ENCODE measurements around the gene AJAP1.

Gene AJAP1

DNA sequence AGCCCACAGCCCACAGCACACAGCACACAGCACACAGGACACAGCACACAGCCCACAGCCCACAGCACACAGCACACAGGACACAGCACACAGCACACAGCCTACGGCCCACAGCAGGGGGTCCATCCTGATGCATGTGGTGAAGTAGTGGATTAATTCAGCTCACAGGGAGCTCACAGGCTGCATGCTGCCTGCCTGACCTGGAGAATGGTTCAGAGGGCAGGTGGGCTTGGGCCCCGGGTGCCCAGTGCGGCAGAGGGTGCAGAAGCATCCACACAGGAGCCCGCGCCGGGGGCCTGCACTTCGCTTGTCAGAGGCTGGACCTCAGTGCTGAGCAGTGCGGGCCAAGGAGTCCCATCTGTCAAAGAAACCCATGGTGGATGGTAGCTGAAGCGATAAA, 21.1 kb upstream of the AJAP1 start:
- DNase-seq, result no peak

DNA sequence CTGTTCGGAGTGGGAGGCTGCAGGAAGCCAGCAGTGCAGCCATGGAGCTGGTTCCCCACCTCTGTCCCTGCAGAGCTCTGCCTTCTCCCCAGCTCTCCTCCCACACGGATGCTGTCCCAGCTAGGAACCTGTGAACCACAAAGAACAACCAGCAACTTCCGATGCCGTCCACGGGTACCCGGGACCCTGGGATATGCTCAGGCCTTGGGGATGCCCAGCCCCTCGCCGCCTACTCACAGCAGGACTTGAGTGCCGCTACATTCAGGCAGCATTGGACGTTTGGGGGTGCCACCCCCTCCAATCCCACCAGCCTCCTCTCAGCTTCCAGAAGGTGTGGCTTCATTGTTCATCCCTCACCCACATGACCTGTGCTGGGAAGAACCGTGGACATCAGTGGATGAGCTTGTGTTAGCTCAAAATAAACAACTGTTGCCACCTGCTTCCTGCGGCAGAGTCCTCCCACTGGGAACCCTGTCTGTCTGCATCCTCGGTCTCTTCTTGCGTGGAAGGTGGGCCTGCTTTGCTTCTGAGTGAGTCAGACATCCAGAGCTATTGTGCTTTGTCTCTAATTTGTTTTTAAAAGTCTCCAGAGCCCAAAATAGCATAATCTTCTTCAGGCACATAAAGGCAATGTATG, 20.1 kb upstream of the AJAP1 start:
- DNase-seq, result no peak

DNA sequence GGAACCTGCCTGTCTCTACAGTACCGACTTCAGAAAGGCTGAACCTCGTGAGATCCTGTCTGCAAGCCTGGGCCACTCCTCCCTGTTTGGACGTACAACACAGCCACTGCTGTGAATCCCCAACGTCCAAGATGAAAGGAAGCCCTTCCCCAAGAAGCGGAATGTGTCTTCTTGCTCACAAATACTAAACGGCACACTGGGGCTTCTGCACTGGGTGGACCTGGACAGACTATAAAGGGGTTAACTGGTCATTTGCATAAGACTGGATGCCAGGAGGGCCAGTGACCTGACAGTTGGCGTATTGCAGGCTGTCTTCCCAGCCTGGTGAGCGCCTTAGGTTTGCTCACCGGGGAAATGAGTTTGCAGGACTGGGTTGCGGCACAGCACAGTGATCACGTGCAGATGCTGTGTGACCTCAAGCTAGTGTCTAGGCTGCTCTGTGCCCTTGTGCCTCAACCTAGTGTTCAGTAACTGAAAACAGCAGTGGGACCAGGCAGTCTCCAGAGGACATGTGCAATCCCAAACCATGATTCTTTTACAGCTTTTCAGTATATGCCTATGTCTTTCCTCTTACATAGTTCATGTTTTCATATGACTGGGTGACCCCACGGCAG, 19.5 kb upstream of the AJAP1 start:
- DNase-seq, result no peak

DNA sequence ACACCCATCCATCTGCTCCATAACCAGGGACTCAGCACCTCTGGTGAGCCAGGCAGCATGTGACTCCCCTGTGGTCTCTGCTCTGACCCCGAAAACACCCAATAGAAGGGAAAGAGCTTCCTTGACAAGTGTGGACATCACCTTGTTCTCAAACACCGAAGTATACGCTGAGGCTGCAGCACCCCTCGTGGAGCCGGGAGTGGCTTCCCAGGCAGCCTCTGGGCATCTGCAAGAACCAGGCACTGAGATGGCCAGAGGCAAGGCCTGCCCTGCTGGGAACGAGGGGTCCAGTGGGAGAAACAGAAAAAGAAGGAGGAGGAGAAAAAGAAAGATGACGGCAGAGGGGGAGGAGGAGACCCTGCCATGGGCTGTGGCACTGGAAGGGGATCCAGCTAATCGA, 18.2 kb upstream of the AJAP1 start:
- DNase-seq, result no peak

DNA sequence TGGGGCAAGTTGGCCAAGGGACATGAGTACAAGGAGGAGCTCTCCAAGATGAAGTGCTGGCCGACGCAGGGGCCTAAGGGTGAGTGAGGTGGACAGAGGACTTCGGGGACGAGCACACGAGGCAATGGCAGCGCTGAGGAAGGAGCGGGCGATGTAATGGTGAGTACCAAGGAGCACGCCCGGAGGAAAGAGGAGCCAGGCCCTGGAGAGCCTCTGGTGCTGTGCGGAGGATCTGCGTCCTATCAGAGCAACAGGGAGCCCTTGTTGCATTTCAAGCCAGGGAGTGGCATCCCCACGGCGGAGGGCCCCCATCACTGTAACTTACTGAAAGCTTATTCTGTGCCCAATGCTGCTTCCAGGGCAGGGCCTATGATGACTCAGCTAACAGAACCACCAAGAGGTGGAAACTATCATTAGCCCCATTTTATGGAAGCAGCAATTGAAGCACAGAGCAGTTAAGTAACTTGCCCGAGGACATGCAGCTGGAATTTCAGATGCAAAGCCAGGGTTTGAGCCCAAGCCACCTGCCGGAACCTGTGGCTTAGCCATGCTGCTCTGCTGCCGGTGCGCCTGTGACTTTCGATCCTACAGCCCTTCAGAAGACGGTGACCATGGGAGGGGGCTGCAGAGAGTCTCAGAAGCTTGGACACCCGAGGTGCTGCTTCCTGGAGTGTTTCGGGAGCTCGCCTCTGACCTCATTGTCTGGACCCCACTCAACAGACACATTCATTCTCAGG, 17.6 kb upstream of the AJAP1 start:
- DNase-seq, result no peak

DNA sequence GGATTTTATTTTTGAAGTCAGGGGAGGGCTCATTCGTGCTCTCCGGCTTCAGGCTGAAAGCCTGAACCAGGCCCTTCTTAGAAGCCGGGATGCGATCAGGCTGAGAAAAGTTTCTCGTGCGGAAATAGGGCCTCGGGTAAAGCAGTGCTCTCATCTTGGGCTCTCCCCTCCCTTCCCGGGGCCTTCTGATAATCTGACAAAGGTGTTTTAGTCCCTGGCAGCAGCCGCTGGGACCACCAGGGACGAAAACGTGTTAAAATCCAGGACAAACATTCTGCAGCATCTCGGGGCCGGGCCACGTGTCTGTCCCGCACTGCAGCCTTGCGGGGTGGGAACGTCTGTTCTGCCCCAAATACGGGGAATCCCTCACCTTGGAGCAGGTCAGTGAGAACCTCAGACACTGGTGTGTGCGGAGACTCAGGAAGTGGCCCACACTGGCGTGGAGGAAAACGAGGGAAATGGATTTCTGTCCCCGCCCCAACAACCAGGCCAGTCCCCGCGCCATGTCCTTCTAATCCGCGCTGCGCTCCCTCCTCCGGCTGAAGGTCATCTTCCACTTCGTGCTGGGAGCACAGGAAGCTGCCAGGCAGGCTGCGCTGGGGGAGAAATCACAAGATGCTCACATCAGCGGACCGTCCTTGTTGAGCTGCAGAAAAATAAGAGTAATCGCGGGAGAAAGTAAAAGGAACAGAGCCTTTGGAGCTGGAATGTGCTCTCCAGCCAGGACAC, 16.6 kb upstream of the AJAP1 start:
- DNase-seq, result no peak

DNA sequence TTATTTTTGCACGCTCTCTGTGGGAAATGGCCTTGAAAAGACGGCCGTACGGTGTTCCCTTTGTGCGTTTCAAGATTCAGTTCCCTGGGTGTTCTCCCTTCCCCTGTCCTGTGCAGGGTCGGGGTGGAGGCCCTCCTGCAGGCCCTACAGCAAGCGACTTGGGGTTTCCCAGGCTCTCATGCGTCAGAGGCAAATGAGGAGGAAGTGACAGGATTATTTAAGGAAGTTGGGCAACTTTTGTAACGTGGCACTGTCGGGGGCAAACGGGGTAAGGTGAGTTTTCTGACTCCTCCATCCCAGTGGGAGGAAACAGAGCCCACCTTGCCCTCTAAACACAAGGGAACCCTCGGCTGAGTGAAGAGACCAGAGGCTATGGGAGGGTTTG, 16.1 kb upstream of the AJAP1 start:
- no peak for DNase-seq

DNA sequence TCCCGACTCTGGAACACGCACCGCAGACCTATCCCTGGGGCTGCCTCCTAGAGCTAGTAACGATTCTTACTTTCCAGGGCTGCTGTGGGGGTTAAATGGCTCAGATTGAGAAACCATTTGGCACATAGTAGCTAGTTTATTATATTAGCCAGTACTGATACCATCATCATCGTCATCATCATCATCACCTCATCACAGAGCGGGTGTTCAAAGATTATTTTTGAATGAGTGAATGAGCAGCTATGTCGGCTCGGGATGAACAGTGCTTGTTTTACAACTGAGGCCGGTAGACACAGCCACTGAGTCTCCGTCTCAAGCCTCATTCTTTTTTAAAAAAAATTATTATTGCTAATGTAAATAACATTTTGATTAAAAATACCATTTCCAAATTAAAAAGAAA, 13.5 kb upstream of the AJAP1 start:
- no peak for DNase-seq

DNA sequence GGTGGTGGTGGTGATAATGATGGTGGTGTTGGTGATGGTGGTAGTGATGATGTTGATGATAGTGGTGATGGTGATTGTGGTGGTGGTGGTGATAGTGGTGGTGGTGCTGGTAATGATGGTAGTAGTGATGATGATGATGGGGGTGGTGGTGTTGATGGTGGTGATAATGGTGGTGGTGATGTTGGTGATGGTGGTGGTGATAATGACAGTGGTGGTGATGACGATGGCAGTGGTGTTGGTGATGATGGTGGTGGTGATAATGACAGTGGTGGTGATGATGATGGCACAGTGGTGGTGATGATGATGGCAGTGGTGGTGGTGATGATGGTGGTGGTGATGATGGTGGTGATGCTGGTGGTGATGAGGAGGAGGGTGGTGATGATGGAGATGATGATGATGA, 7.0 kb upstream of the AJAP1 start:
- DNase-seq, result no peak

DNA sequence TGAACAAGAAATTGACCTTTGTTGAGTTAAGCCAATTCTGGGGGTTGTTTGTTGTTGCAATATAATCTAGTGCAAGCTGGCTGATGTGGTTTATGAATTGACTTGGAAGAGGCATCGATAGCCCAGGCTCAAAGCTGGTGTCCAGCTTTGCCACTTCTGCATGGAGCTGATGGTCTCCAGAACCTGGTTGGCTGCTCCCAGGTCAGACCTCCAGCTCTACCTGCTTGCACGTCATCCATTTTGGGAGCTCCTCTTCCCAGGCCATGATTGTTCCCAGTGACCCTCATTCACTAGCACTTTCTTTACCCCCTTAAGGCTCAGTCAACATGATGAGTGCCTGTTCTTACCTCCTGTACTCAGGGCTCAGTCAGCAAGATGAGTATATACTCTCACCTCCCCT, 5.8 kb upstream of the AJAP1 start:
- DNase-seq, result no peak

DNA sequence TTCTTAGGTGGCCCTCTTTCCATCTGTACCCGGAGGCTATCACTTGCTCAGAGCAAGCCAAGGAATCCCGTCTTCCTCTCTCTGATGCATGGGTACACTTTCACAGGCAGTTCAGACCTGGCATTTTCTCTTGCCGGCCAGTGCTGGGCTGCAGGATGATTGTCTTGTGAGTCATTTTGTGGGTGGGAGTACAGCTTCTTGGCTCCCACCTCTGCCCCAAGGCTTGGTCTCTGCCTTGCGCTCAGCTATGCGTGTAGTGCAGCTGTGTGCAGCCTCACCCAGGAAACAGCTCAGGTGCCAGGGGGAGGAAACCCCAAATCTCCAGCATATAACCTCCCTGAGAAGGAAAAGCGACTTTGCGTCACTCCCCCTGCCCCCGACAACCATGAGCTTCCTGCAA, 3.9 kb upstream of the AJAP1 start:
- no peak for DNase-seq

DNA sequence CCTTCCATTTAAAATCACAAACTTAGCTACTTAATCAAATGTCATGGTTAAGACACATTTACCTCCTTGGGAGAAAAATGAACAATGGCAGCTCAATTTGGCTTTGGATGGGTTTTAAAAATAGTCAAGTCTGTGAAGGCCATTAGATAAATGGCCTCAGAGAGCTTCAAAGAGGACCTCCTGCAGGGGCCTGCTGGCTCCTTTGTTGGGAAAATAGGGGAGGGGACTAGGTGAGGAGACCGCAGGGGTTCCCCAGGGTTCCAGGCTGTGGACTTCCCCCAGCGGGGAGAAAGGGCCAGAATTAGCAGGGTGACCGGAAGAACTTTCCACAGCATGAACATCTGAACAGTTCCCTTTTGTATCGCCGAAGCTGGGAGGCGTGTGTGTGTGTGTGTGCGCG, 3.4 kb upstream of the AJAP1 start:
- no peak for DNase-seq

DNA sequence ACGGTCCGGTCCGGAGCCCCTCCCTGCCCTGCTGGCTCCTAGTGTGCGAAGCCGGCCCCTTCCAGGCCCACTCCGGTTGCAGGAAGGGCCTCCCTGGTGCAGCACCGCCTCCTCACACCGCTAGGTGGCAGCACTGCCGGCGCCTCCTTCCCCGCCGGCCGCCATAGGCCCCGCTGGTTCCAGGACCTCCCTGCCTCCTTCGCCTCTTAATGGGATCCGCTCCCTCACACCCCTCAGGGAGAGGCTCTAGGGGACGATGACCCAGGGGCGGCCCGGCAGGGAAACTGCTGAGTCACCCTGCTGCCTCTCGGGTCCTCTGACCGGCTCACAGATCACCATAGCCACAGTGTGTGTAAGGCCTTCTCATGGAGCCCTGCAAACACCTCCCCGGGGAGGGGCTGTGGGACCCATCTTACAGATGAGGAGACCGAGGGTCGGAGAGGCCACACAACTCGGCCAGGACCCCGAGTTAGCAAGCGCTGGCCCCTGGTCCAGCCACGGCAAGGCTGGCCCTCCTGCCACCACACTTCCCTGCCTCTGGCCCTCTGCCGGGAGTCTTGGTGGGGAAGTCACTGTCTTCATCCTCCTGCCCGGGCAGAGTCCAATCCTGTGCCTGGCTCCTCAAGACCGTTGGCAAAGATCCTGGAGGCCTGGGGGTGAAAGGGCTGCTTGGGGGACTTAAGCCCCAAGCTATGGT, 1.6 kb upstream of the AJAP1 start:
- no peak for DNase-seq

DNA sequence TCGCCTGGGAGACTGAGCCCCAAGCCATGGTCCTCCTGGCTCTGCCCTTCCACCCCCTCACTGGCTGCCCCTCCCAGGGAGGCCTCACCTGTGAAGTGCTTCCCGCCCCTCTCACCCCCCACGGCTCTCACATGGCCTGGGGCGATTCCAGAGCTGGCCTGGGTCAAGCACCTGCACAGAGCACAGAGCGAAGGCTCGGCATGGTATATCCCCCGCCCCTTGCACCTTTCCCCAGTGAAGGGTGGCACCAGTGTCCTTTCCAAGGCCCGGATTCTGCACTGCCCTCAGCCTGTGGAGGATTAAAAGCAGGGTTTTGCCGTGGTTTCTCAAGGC, 1.1 kb upstream of the AJAP1 start:
- DNase-seq, result no peak

DNA sequence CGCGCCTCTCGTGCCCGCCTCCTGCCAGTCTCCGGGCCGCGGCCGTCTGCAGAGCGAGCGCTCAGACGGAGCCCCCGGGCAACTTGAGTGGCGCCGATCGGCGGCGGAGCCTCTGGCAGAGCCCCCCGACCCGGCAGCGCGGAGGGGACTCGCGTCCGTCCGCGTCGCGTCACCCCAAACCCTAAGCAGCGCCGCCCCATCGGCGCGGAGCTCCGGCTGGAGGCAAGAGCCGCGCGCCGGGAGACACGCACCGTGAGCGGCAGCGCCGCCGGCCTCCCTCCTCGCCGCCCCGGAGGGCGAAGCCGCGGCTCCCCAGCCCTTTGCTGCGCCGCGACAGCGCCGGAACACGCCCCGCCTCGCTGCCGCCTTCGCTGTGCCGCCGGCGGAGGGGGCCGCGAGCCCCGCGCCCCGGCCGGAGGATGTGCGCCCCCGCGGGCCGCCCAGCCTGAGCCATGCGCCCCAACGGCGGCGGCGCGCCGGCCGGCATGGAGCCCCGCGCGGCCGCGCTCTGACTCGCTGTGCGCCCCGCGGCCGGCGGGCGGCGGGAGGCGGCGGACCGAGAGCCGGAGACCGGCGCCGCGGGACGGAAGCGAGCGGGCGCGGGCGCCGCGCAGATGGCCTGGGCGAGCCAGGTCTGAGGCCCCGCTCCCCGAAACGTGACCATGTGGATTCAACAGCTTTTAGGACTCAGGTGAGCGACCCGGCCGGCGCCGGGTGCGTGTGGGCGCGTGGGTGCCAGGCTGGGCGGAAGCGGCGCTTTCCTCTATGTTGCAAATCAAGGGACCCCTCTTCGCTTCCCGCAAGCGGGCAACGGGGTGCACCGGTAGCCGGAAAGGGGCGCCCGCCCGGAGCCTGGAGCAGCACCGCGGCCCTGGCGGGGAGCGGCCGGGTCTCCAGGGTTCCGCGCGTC, 610 bp downstream of the AJAP1 start:
- DNase-seq, result no peak

DNA sequence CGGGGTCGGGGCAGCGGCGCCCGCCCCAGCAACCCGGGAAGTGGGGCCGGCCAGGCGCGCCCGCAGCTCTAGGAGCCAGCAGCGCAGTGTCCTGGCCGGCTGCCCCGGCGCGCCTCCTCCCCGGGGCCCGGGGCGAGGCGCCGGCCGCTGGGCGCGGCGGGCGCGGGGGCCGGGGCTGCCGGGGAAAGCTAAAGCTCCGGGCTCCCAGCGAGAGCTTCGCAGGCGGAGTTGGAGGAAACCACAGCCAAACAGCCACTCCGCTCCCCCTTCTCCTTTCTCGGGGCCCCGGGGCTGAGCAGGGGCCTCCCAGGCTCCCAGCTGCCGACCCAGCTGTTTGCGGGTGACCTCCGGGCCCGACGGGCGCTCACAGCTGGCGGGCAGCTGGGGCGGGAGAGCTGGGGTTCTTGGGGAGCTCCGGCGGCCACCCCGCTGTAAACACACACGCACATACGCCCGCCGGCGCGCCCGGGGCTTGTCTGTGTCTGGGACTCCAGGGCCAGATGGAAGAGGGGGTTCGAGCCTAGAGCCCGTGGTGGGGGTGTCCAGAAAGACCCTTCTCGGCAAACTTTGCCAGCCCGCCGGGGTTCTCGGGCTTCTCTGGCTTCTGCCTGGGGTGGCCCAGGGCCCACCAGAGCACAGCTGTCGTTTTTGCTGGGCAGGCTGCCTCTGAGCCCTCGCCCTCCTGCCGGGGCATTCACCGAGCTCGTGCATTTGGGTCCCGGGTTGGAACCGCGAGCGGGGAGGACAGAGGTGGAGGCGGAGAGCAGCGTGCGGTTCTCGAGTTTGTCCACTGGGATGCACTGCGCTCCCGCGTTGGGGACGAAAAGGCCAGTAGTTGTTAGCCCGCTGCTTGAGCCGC, 1.5 kb downstream of the AJAP1 start:
- DNase-seq, result no peak

DNA sequence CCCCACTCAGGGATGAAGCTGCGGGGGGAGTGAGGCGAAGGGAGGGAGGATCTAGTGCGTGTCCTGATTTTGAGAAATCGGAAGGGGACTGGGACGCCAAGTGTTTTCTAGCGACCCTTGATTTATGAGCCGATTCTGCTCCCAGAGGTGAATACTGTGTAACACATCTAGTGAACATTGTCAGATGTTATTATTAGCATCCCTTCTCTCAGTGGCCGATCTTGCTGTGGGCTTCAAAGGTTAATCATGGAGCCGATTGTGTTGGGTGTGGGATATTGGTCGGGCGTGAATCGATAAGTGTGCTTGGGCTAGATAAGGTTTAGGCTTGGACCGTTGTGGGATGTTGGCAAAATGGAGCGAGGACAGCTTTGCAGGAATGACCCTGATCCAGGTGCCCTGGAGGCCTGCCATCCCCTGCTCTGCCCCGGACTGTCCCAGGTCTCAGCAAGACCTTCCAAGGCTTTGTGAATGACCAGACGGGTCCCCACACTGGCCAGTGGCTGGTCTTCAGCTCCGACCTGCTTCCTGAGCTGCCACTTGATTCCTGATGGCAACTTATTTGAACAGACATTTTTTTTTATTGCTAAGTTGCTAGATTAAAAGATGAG, 2.2 kb downstream of the AJAP1 start:
- no peak for DNase-seq

DNA sequence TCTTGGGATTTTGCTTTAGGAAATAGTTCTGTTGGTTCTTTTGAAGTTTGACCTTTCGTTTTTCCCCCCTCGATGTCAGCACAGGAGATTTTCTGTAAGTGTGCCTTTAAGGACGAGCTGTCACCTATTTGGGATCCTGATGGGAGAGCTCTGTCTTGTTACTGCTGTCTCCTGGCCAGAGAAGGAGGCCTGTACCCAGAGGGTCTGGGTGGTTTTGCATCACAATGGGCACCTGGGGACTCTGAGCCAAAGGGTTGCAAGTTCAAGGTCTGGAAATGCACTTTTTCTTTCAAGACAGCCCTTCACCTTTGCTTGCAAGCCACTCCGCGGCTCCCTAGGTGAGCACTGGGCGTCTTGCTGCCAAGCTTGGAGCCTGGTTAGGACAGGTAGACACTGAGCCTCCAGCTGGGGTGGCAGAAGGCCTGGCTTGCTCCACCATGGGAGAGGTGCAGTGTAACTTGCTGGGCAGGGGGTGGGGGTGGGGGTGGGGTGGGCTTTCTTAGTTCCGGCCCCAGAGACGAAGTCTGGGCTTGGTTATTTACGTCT, 2.9 kb downstream of the AJAP1 start:
- DNase-seq, result no peak

DNA sequence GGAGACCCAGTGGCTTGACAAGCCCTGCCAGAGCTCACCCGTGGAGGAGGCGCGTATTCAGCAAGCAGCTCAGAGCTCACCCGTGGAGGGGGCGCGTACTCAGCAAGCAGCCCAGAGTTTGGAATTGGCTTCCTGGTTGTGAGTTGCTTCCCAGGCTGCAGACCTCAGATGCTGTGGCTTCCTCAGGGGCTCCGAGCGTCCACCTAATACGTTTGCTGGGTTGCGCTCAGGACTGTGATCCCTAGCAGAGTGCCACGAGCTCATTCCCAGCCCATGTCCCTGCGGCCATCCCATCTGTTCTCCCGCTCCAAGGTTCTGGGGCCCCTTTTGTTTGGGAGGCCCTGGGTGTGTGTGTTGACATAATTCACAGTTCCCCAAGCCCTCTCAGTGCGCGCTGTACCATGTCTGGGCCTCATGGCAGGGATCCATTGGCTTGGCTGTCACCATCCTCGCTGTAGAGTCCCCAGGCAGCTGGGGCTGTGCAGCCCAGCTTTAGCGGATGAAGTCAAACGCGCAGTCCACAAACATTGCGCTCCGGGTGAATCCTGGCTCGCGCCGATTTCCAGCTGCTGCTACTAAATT, 3.6 kb downstream of the AJAP1 start:
- DNase-seq, result no peak
